NCI-H2196 treated with DMSO at 0.1 percent for 48 hours (cell line): ENCODE results near the gene RAB9A.
"Not testable (repeated sequence)": the region's sequence is repeated elsewhere in the genome, so short reads cannot be mapped to it uniquely, and the experiment has no call there.

Experiments
- DNase-seq: peaks from one replicate; lab custom pipeline; 2025; ENCODE audit not compliant: unreplicated experiment; lab: John Stamatoyannopoulos, UW

The RAB9A gene

GRCh38 chrX:13669246-13669737 lies 19.6 kb upstream of the RAB9A start:
- DNase-seq: peak; percentile 19

GRCh38 chrX:13669755-13670154 lies 19.2 kb upstream of the RAB9A start:
- DNase-seq: not testable (repeated sequence)

GRCh38 chrX:13670197-13670596 lies 18.7 kb upstream of the RAB9A start:
- DNase-seq: no peak

GRCh38 chrX:13673016-13673415 lies 15.9 kb upstream of the RAB9A start:
- DNase-seq: no peak

GRCh38 chrX:13676885-13677284 lies 12.0 kb upstream of the RAB9A start:
- DNase-seq: no peak

- not testable (repeated sequence) for DNase-seq
These were observed 9.2 kb upstream of the RAB9A start for GRCh38 chrX:13679700-13680099.

GRCh38 chrX:13681595-13681994 lies 7.3 kb upstream of the RAB9A start:
- DNase-seq: no peak

- DNase-seq: no peak
These were observed 4.6 kb upstream of the RAB9A start for GRCh38 chrX:13684361-13684760.

GRCh38 chrX:13685126-13685763 lies 3.7 kb upstream of the RAB9A start:
- no peak for DNase-seq

GRCh38 chrX:13687203-13687602 lies 1.7 kb upstream of the RAB9A start:
- no peak for DNase-seq

- no peak for DNase-seq
These were observed 457 bp upstream of the RAB9A start for GRCh38 chrX:13688384-13688957.

- DNase-seq: no peak
These were observed 848 bp downstream of the RAB9A start for GRCh38 chrX:13689741-13690211.

- no peak for DNase-seq
These were observed 1.9 kb downstream of the RAB9A start for GRCh38 chrX:13690836-13691235.

- no peak for DNase-seq
These were observed 3.0 kb downstream of the RAB9A start for GRCh38 chrX:13691841-13692371.

- no peak for DNase-seq
These were observed 3.9 kb downstream of the RAB9A start for GRCh38 chrX:13692771-13693231.

GRCh38 chrX:13693341-13693961 lies 4.5 kb downstream of the RAB9A start:
- DNase-seq: no peak

- DNase-seq: no peak
These were observed 5.4 kb downstream of the RAB9A start for GRCh38 chrX:13694359-13694758.

- DNase-seq: no peak
These were observed 6.1 kb downstream of the RAB9A start for GRCh38 chrX:13694983-13695382.

GRCh38 chrX:13695601-13696115 lies 6.7 kb downstream of the RAB9A start:
- DNase-seq: no peak

- no peak for DNase-seq
These were observed 8.5 kb downstream of the RAB9A start for GRCh38 chrX:13697455-13697854.

- no peak for DNase-seq
These were observed 9.0 kb downstream of the RAB9A start for GRCh38 chrX:13697976-13698375.

- no peak for DNase-seq
These were observed 9.5 kb downstream of the RAB9A start for GRCh38 chrX:13698432-13698831.
